ENCODE data around the gene BCLAF1. TPM values are rescaled to one million over a fixed set of nuclear protein-coding genes. Genes with fewer than 3 reads are reported as not detected.

The BCLAF1 gene
- total and polyA plus RNA-seq, 9 of the 15 experiments (the other 6 are each of a cell fraction or from before 2014, with no cell fraction given): 65.4 to 286 (median 165) TPM

- intact Hi-C loops (cut with micrococcal nuclease): loop anchor here (2.0 kb wide), 1 partner anchor 37 kb away; the partner anchor contains the start of gene BCLAF1
- 3% methylated on average over 4 of the region's 4 CpGs for WGBS (ENCODE audit: insufficient coverage, low coverage, missing lambda C conversion rate)
- peak; percentile 32; the same call in 1 of the 2 replicates for TF ChIP-seq MYC (IDR thresholded peaks at IDR 0.05; ENCODE audit: low read depth, low read length)
- TF ChIP-seq MYC (CRISPR knock-in tag; IDR thresholded peaks at IDR 0.05; ENCODE audit: borderline replicate concordance, low read depth): no peak
- TF ChIP-seq HNRNPK (IDR thresholded peaks at IDR 0.05; ENCODE audit: low read depth, low read length, poor library complexity, severe bottlenecking): no peak
- TF ChIP-seq KLF16 (IDR thresholded peaks at IDR 0.05): peak; percentile 79
- no peak for TF ChIP-seq ZNF124 (CRISPR knock-in tag; IDR thresholded peaks at IDR 0.05)
- no peak; the same call in 1 of the 2 replicates for TF ChIP-seq KHSRP (IDR thresholded peaks at IDR 0.05)
- TF ChIP-seq, protein P1, sequence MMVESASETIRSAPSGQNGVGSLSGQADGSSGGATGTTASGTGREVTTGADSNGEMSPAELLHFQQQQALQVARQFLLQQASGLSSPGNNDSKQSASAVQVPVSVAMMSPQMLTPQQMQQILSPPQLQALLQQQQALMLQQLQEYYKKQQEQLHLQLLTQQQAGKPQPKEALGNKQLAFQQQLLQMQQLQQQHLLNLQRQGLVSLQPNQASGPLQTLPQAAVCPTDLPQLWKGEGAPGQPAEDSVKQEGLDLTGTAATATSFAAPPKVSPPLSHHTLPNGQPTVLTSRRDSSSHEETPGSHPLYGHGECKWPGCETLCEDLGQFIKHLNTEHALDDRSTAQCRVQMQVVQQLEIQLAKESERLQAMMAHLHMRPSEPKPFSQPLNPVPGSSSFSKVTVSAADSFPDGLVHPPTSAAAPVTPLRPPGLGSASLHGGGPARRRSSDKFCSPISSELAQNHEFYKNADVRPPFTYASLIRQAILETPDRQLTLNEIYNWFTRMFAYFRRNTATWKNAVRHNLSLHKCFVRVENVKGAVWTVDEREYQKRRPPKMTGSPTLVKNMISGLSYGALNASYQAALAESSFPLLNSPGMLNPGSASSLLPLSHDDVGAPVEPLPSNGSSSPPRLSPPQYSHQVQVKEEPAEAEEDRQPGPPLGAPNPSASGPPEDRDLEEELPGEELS (CRISPR knock-in tag; IDR thresholded peaks at IDR 0.05; ENCODE audit: borderline replicate concordance): no peak
- no peak for TF ChIP-seq FOXJ3 (CRISPR knock-in tag; IDR thresholded peaks at IDR 0.05)
- no peak for TF ChIP-seq HCFC1 (IDR thresholded peaks at IDR 0.05; ENCODE audit: low read depth, low read length)
- TF ChIP-seq CHD4 (IDR thresholded peaks at IDR 0.05; ENCODE audit: insufficient read depth, insufficient replicate concordance, low read depth, low read length, poor library complexity, severe bottlenecking): no peak
- TF ChIP-seq HNRNPH1 (optimal IDR thresholded peaks at IDR 0.05; ENCODE audit: low read depth, low read length): no peak
- TF ChIP-seq SMARCA4 (IDR thresholded peaks at IDR 0.05): peak; percentile 80
- no peak for TF ChIP-seq CREB1 (IDR thresholded peaks at IDR 0.05)
- TF ChIP-seq CREB1 (CRISPR knock-in tag; IDR thresholded peaks at IDR 0.05): no peak
- TF ChIP-seq, protein P2, sequence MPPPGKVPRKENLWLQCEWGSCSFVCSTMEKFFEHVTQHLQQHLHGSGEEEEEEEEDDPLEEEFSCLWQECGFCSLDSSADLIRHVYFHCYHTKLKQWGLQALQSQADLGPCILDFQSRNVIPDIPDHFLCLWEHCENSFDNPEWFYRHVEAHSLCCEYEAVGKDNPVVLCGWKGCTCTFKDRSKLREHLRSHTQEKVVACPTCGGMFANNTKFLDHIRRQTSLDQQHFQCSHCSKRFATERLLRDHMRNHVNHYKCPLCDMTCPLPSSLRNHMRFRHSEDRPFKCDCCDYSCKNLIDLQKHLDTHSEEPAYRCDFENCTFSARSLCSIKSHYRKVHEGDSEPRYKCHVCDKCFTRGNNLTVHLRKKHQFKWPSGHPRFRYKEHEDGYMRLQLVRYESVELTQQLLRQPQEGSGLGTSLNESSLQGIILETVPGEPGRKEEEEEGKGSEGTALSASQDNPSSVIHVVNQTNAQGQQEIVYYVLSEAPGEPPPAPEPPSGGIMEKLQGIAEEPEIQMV (tag; conservative IDR thresholded peaks at IDR 0.05; ENCODE audit: low read depth): no peak
- TF ChIP-seq CTBP1 (IDR thresholded peaks at IDR 0.05; ENCODE audit: borderline replicate concordance): peak; percentile 81
- TF ChIP-seq, protein P3, sequence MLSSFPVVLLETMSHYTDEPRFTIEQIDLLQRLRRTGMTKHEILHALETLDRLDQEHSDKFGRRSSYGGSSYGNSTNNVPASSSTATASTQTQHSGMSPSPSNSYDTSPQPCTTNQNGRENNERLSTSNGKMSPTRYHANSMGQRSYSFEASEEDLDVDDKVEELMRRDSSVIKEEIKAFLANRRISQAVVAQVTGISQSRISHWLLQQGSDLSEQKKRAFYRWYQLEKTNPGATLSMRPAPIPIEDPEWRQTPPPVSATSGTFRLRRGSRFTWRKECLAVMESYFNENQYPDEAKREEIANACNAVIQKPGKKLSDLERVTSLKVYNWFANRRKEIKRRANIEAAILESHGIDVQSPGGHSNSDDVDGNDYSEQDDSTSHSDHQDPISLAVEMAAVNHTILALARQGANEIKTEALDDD (IDR thresholded peaks at IDR 0.05): no peak
- no peak for TF ChIP-seq ZNF551 (CRISPR knock-in tag; IDR thresholded peaks at IDR 0.05)
- TF ChIP-seq ZNF384 (IDR thresholded peaks at IDR 0.05; ENCODE audit: low read depth, low read length): no peak
- TF ChIP-seq GABPB1 (CRISPR knock-in tag; IDR thresholded peaks at IDR 0.05): no peak
- no peak for TF ChIP-seq RNF2 (IDR thresholded peaks at IDR 0.05)
Observed at GRCh38 chr6:136251394-136251793, 38.3 kb downstream of the BCLAF1 start.

More at GRCh38 chr6:136251394-136251793, 38.3 kb downstream of the BCLAF1 start:
- H3K27ac ChIP-seq (ENCODE audit: extremely low read depth, low read depth, low read length): no peak overlapping the region
- peak; percentile 65 for FAIRE-seq
- 0 out of 2 replicates have a peak overlapping the region, but pooled peaks have one; percentile 91 for H2AFZ ChIP-seq (ENCODE audit: low read depth, low read length)
- BruUV-seq (replicated peaks): no TSS peak
- H3K36me3 ChIP-seq (ENCODE audit: control insufficient read depth, insufficient read depth, low read length): peaks cover 23% of the 10 kb centered on the region
- POLR2A ChIA-PET: interaction anchor here (0.6 to 9.9 kb wide), 11 partner anchors 9 to 72 kb away, joined by 3 to 176 read pairs (median 15); partner anchors contain the start of gene BCLAF1
- peak; percentile 48 to 64 (median 55) for DNase-seq (ENCODE audit: extremely low read depth in 1 of 4, low spot score in 3 of 4)
- ATAC-seq: peak; percentile 27
- H3K9ac ChIP-seq (ENCODE audit: insufficient read depth in 1 of 2, low read depth in 2 of 2, low read length in 2 of 2): peak overlapping the region in 1 of 2 experiments; percentile 93; a peak in 1 of 4 replicates
- H3K9me1 ChIP-seq (ENCODE audit: control insufficient read depth, insufficient read depth, low read length): no peaks in the 10 kb centered on the region
- peak overlapping the region; percentile 98 for H3K4me2 ChIP-seq (ENCODE audit: insufficient read depth, low read length)
- H3K4me1 ChIP-seq (replicated peaks in 1 of 2; ENCODE audit: control insufficient read depth in 2 of 2, insufficient read depth in 2 of 2, low read length in 2 of 2): peaks cover 0 to 20% of the 10 kb centered on the region in 2 experiments; a peak in 2 of 5 replicates
- in situ Hi-C loops (cut with MboI): no loop called here
- no peaks in the 10 kb centered on the region for H4K20me1 ChIP-seq (replicated peaks; ENCODE audit: control insufficient read depth, insufficient read depth, low read length)
- H3K4me3 ChIP-seq: peak overlapping the region; percentile 88; the same call in 1 of the 2 replicates
- H3K79me2 ChIP-seq (ENCODE audit: control insufficient read depth, insufficient read depth, low read length): peaks cover 18% of the 10 kb centered on the region
- no peaks in the 10 kb centered on the region for H3K9me3 ChIP-seq (replicated peaks; ENCODE audit: control insufficient read depth, insufficient read depth, low read depth, low read length)
- CTCF ChIA-PET (ENCODE audit: low intra/inter-chr PET ratio): no interaction called here
- no peaks in the 10 kb centered on the region for H3K27me3 ChIP-seq (ENCODE audit: control insufficient read depth in 2 of 2, insufficient read depth in 2 of 2, low read length in 2 of 2)
